HEK293T (cell line): ENCODE data around the gene CPNE2.
A peak's percentile ranks its signal among the peaks of the same experiment; 100 is the strongest.

ENCODE experiments used
- CTCF ChIA-PET: fragments of 350-600 bp; formaldehyde crosslinking; extraction: SDS; loops from one replicate; lab custom pipeline; 2021; ENCODE audit warnings: antibody characterized with exemption, inconsistent platforms; lab: Yijun Ruan, JAX
- POLR2A ChIA-PET: fragments of 350-600 bp; formaldehyde crosslinking; extraction: SDS; loops from one replicate; lab custom pipeline; 2020; ENCODE audit warnings: antibody characterized with exemption, inconsistent platforms; lab: Yijun Ruan, JAX
- DNase-seq: peaks from one replicate; pipeline ENCODE4 v3.0.0; 2012; ENCODE audit warnings: mixed read lengths; ENCODE audit errors: extremely low spot score
- ARNT ChIP-seq: fragments of 450-650 bp; IDR thresholded peaks from 2 replicates; pipeline ENCODE4 v1.6.1; 2017; ENCODE audit warnings: mild to moderate bottlenecking
- BHLHE40 ChIP-seq: fragments of 450-650 bp; IDR thresholded peaks from 2 replicates; pipeline ENCODE4 v1.6.1; 2016; ENCODE audit warnings: mild to moderate bottlenecking, moderate library complexity, borderline replicate concordance
- CTBP1 ChIP-seq: fragments of 450-650 bp; IDR thresholded peaks from 2 replicates; pipeline ENCODE4 v1.6.1; 2016; ENCODE audit warnings: borderline replicate concordance
- ELF4 ChIP-seq: fragments of 450-650 bp; IDR thresholded peaks from 2 replicates; pipeline ENCODE4 v1.6.1; 2017; ENCODE audit warnings: antibody characterized with exemption
- FOXA1 ChIP-seq: fragments of 450-650 bp; IDR thresholded peaks from 2 replicates; pipeline ENCODE4 v1.6.1; 2016; ENCODE audit warnings: mild to moderate bottlenecking
- FOXK2 ChIP-seq: fragments of 450-650 bp; IDR thresholded peaks from 2 replicates; pipeline ENCODE4 v1.6.1; 2016; ENCODE audit warnings: mild to moderate bottlenecking
- FOXM1 ChIP-seq: fragments of 450-650 bp; IDR thresholded peaks from 2 replicates; pipeline ENCODE4 v1.6.1; 2017; ENCODE audit warnings: mild to moderate bottlenecking, borderline replicate concordance
- HDGF ChIP-seq: fragments of 450-650 bp; IDR thresholded peaks from 2 replicates; pipeline ENCODE4 v1.6.1; 2017; ENCODE audit warnings: antibody characterized with exemption, borderline replicate concordance
- L3MBTL2 ChIP-seq: fragments of 450-650 bp; conservative IDR thresholded peaks from 2 replicates; pipeline ENCODE4 v1.6.1; 2016; ENCODE audit warnings: mild to moderate bottlenecking
- LEF1 ChIP-seq: fragments of 450-650 bp; IDR thresholded peaks from 2 replicates; pipeline ENCODE4 v1.6.1; 2017; ENCODE audit warnings: mild to moderate bottlenecking, borderline replicate concordance
- NFRKB ChIP-seq: fragments of 450-650 bp; IDR thresholded peaks from 2 replicates; pipeline ENCODE4 v1.6.1; 2016; ENCODE audit warnings: mild to moderate bottlenecking, moderate library complexity
- SP1 ChIP-seq: fragments of 450-650 bp; IDR thresholded peaks from 2 replicates; pipeline ENCODE4 v1.6.1; 2017
- SUZ12 ChIP-seq: fragments of 450-650 bp; IDR thresholded peaks from 2 replicates; pipeline ENCODE4 v1.6.1; 2016; ENCODE audit warnings: mild to moderate bottlenecking
- TARDBP ChIP-seq: fragments of 450-650 bp; IDR thresholded peaks from 2 replicates; pipeline ENCODE4 v1.6.1; 2016
- ZNF384 ChIP-seq: fragments of 450-650 bp; IDR thresholded peaks from 2 replicates; pipeline ENCODE4 v1.6.1; 2016
- TF ChIP-seq, protein P1 (sequence below): fragments of 450-650 bp; IDR thresholded peaks from 2 replicates; pipeline ENCODE4 v1.6.1; 2016

CPNE2 gene

DNA sequence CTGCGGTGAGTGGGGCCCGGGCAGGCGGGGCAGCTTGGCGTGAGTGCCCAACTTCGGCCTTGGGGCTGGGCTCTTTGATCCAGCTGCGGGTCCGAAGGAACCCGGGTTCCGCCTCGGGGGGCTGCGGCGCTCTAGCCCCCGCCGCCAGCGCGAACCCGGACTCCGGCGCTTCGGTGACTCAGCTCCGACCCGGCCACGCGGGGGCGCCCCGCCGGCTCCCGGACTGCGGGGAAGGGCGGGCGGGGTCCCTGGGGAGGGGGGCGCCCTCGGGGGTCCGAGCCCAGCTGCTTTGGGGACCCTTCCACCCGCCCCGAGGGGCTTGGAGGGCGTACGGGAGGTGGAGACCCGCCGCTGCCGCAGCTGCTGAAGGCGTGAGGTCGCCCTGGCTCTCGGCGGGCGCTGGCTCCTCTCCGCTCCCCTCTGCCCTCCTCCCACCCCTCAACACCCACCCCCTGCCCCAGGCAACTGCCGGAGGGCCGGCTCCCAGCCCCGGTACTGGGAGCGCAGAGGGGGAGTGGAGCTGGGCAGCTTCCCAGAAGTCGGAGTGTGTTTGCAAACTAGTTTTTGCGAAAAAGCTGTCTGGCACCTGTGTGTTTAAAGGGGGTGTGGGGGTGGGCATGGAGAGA, 516 bp downstream of the CPNE2 start:
- ChIA-PET CTCF (interaction anchor here (0.6 to 2.3 kb wide), 7 partner anchors 9 to 173 kb away, joined by 3 to 11 read pairs (median 3); no protein-coding TSS in a partner anchor), POLR2A (interaction anchor here (0.8 to 2.0 kb wide), 12 partner anchors 8 to 153 kb away, joined by 3 to 6 read pairs (median 4); partner anchors contain the start of gene ARL2BP)
- TF ChIP-seq FOXA1: no peak
- peak; percentile 72 for DNase-seq

GRCh38 chr16:57093666-57094564, 1.5 kb downstream of the CPNE2 start:
- no peak for TF ChIP-seq ARNT
- TF ChIP-seq L3MBTL2: no peak
- TF ChIP-seq FOXK2: no peak
- no peak for TF ChIP-seq FOXA1
- no peak for TF ChIP-seq ELF4
- TF ChIP-seq, protein P1, sequence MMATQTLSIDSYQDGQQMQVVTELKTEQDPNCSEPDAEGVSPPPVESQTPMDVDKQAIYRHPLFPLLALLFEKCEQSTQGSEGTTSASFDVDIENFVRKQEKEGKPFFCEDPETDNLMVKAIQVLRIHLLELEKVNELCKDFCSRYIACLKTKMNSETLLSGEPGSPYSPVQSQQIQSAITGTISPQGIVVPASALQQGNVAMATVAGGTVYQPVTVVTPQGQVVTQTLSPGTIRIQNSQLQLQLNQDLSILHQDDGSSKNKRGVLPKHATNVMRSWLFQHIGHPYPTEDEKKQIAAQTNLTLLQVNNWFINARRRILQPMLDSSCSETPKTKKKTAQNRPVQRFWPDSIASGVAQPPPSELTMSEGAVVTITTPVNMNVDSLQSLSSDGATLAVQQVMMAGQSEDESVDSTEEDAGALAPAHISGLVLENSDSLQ: no peak
- TF ChIP-seq ZNF384: no peak
- POLR2A ChIA-PET: interaction anchor here (0.6 to 1.2 kb wide), 2 partner anchors 9 to 1104 kb away, joined by 3 to 4 read pairs; partner anchors contain the start of gene CSNK2A2
- CTCF ChIA-PET: interaction anchor here (0.6 to 2.3 kb wide), 4 partner anchors 10 to 172 kb away, joined by 3 to 11 read pairs (median 3); no protein-coding TSS in a partner anchor
- DNase-seq: no peak

GRCh38 chr16:57094911-57095310, 2.5 kb downstream of the CPNE2 start:
- POLR2A ChIA-PET: no interaction called here
- TF ChIP-seq TARDBP (no peak), SP1 (no peak), ZNF384 (no peak), NFRKB (no peak), L3MBTL2 (no peak), LEF1 (no peak), ARNT (no peak), HDGF (no peak), SUZ12 (no peak), ELF4 (no peak), BHLHE40 (no peak), CTBP1 (no peak)
- TF ChIP-seq, protein P1: no peak
- CTCF ChIA-PET: no interaction called here
- DNase-seq: no peak

DNA sequence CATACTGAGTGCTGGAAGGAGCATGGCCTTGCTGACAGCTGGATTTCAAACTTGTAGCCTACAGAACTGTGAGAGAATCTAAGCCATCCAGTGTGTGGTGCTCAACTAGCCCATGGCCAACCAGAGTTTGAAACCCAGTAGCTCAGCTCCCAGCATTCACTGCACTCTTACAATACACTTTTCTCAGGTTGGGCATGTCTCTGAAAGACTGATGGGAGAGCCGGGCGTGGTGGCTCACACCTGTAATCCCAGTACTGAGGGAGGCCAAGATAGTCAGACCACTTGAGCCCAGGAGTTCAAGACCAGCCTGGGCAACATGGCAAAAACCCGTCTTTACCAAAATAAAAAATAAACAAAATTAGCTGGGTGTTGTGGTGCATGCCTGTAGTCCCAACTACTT, 3.8 kb downstream of the CPNE2 start:
- TF ChIP-seq SP1 (no peak), HDGF (no peak), SUZ12 (no peak), FOXA1 (no peak), CTBP1 (no peak), LEF1 (no peak), ZNF384 (no peak), TARDBP (no peak), L3MBTL2 (no peak), NFRKB (no peak), FOXM1 (no peak)
- TF ChIP-seq, protein P1: no peak
- DNase-seq: no peak
- POLR2A ChIA-PET: no interaction called here
- CTCF ChIA-PET: no interaction called here

- DNase-seq: no peak
- TF ChIP-seq, protein P1: no peak
- TF ChIP-seq ZNF384 (no peak), ARNT (no peak), SUZ12 (no peak), SP1 (no peak), HDGF (no peak), FOXA1 (no peak)
- ChIA-PET POLR2A (no interaction called here), CTCF (no interaction called here)
These were observed 4.4 kb downstream of the CPNE2 start for GRCh38 chr16:57096793-57097192.
